Activated naive CD8-positive, alpha-beta T cell treated with anti-CD3 and anti-CD28 coated beads for 36 hours (primary cell): ENCODE results near the gene GNPAT. TPM values are rescaled to one million over a fixed set of nuclear protein-coding genes. Genes with fewer than 3 reads are reported as not detected.
"Not testable (repeated sequence)": the region's sequence is repeated elsewhere in the genome, so short reads cannot be mapped to it uniquely, and the experiment has no call there.

Experiments used
- DNase-seq: peaks from one replicate; pipeline ENCODE4 v3.0.0; 2021
- H3K27ac Mint-ChIP-seq: one replicate; pipeline ENCODE4 v1.8.0; 2022; ENCODE audit warnings: mild to moderate bottlenecking, moderate library complexity, mixed read lengths
- H3K27me3 Mint-ChIP-seq: one replicate; pipeline ENCODE4 v1.8.0; 2022; ENCODE audit warnings: mild to moderate bottlenecking, mixed read lengths
- H3K36me3 Mint-ChIP-seq: one replicate; pipeline ENCODE4 v1.8.0; 2021; ENCODE audit warnings: mild to moderate bottlenecking, mixed read lengths
- H3K4me1 Mint-ChIP-seq: one replicate; pipeline ENCODE4 v1.8.0; 2021; ENCODE audit warnings: mixed read lengths
- H3K4me3 Mint-ChIP-seq: one replicate; pipeline ENCODE4 v1.8.0; 2022; ENCODE audit warnings: mild to moderate bottlenecking, moderate library complexity, mixed read lengths
- H3K9me3 Mint-ChIP-seq: one replicate; pipeline ENCODE4 v1.8.0; 2022; ENCODE audit warnings: mixed read lengths
- total RNA-seq, 2 experiments: library from RNA; stranded (reverse); gene quantifications; one replicate each; pipeline ENCODE4 v1.2.3, GENCODE V29; 2021

GNPAT gene
- total RNA-seq, 2 experiments from 2014 or later: 55.9 to 57.3 TPM

DNA sequence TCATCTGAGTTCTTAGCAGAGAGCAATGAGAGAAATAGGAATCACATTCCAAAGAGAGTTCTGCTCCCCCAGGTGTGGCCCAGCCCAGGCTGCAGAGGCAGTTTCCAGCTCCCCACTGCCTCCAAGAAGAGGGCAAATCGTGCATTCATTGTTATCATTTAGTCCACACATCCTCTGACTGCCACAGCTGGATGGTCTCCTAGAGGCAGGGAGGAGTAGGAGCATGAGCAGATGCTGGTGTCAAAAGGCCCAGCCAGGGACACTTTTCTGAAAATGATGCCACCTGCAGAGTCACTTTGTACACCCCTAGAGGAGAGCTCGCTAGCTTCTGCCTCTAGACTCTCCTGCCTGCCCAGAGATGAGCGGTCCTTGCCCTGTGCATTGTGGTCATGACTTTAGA lies 33.6 kb upstream of the GNPAT start:
- Mint-ChIP-seq H3K27me3 (peaks cover 4% of the 10 kb centered on the region), H3K4me1 (peaks cover 3% of the 10 kb centered on the region), H3K27ac (no peak overlapping the region)

GRCh38 chr1:231208980-231209379 lies 32.0 kb upstream of the GNPAT start:
- H3K4me3 Mint-ChIP-seq: no peak overlapping the region
- peaks cover 4% of the 10 kb centered on the region for H3K27me3 Mint-ChIP-seq
- peaks cover 3% of the 10 kb centered on the region for H3K4me1 Mint-ChIP-seq
- H3K36me3 Mint-ChIP-seq: no peaks in the 10 kb centered on the region
- H3K9me3 Mint-ChIP-seq: no peaks in the 10 kb centered on the region
- no peak overlapping the region for H3K27ac Mint-ChIP-seq
- DNase-seq: no peak

More for the DNA sequence above, 33.6 kb upstream of the GNPAT start:
- H3K9me3 Mint-ChIP-seq: no peaks in the 10 kb centered on the region
- DNase-seq: no peak
- H3K36me3 Mint-ChIP-seq: no peaks in the 10 kb centered on the region
- H3K4me3 Mint-ChIP-seq: no peak overlapping the region

GRCh38 chr1:231209531-231209930 lies 31.5 kb upstream of the GNPAT start:
- no peaks in the 10 kb centered on the region for H3K9me3 Mint-ChIP-seq
- no peak overlapping the region for H3K4me3 Mint-ChIP-seq
- DNase-seq: no peak
- H3K27ac Mint-ChIP-seq: no peak overlapping the region
- H3K27me3 Mint-ChIP-seq: peaks cover under 1% of the 10 kb centered on the region
- no peaks in the 10 kb centered on the region for H3K36me3 Mint-ChIP-seq
- peaks cover 3% of the 10 kb centered on the region for H3K4me1 Mint-ChIP-seq

GRCh38 chr1:231210126-231210525 lies 30.9 kb upstream of the GNPAT start:
- Mint-ChIP-seq H3K36me3 (no peaks in the 10 kb centered on the region), H3K27me3 (no peaks in the 10 kb centered on the region)

DNA sequence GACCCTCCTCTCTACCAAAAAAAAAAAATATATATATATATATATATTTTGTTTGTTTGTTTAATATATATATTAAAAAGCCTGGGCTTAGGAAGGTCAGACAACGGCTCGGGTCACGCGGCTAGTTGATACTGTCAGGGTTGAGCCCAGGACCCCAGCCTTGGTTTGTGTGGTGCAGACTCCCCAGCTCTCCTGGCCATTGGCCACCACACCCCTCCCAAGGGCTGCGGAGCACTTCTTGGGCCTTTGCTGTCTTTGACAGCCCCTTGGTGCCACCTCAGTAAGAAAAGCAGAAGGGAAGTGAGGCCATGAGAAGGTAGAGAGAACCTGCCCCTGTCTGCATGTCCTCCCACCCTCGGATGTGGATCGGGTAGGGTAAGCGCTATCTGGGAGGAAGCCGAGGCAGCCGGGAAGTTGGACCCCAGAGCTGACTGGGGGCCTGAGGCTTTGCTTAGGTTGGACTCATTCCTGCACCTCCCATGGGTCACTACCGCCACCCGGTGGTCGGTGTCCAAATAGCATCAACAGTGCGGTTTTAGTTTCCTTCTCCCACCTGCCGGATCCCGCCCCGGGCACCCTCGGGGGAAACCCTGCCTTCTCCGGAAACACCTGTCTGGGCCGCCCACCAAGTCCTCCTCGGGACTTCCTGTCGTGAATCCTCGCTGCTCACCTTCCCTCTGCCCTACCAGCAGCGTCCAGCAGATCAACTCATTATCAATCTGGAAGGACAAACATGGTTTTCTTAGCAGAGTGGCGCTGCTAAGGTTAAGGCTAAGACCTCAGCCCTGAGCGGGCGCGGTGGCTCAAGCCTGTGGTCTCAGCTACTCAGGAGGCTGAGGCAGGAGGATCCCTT lies 29.8 kb upstream of the GNPAT start:
- H3K27ac Mint-ChIP-seq: peak overlapping the region; percentile 64
- peaks cover 16% of the 10 kb centered on the region for H3K4me1 Mint-ChIP-seq
- no peaks in the 10 kb centered on the region for H3K36me3 Mint-ChIP-seq
- no peaks in the 10 kb centered on the region for H3K9me3 Mint-ChIP-seq
- peak overlapping the region; percentile 74 for H3K4me3 Mint-ChIP-seq
- no peaks in the 10 kb centered on the region for H3K27me3 Mint-ChIP-seq
- peak; percentile 92 for DNase-seq

More at GRCh38 chr1:231210126-231210525, 30.9 kb upstream of the GNPAT start:
- Mint-ChIP-seq H3K27ac (no peak overlapping the region), H3K4me1 (peaks cover 8% of the 10 kb centered on the region), H3K9me3 (no peaks in the 10 kb centered on the region), H3K4me3 (no peak overlapping the region)
- no peak for DNase-seq

DNA sequence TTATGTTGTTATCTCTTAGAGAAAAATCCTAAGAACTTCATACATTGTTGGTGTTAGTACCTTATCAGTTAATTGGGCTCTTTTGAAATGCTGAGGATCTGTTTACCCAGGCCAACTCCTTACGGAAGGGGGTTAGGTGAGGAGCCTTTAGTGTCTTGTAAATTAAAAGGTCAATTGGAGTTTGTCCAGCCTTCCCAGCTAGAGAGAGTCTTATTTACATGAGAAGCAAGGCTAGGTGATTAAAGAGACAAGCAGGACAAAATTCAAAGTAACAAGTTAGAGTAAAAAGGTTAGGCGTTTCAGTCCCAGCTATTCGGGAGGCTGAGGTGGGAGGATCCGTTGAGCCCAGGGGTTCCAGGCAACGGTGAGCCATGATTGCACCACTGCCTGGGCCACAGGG lies 28.7 kb upstream of the GNPAT start:
- H3K9me3 Mint-ChIP-seq, H3K27ac Mint-ChIP-seq, H3K36me3 Mint-ChIP-seq, H3K27me3 Mint-ChIP-seq, H3K4me3 Mint-ChIP-seq, DNase-seq: not testable (repeated sequence)
- peaks cover 18% of the 10 kb centered on the region for H3K4me1 Mint-ChIP-seq

- H3K9me3 Mint-ChIP-seq: no peaks in the 10 kb centered on the region
- no peak overlapping the region for H3K27ac Mint-ChIP-seq
- no peaks in the 10 kb centered on the region for H3K36me3 Mint-ChIP-seq
Observed at GRCh38 chr1:231213831-231214573, 27.0 kb upstream of the GNPAT start.

DNA sequence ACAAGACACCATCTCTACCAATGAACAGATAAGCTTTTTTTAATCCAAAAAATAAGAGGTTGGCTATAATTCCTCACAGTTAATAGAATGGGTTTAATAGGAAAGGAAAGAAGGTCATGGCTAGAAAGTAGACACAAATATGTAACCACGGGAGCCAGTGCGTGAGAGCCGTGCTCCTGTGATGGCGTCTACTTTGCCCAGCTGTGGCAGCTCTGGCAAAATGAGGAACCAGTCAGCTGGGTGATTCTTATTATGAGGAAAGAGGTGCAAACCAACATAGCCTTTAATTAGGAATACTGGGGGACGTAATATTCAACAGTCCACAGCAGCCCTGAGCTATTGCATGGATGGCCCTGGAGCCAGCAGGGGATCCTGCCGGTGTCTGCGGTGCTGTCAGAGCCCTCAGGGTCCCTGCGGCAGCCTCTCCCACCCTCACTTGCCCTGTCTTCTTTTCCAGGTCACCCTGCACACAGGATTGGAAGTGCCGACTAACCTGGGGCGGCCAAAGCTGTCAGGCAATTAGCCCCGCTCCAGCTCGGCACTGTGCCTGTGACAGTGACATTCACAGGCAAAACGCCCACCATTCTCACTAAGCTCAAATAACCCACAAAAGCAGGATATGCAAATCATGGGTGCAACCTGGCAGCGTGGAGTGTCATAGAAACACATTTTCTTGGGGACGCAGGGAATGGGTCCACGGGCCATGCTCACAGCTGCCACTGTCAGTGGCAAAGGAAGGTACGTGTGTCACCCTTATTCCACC lies 25.9 kb upstream of the GNPAT start:
- Mint-ChIP-seq H3K4me3 (no peak overlapping the region), H3K36me3 (no peaks in the 10 kb centered on the region), H3K9me3 (no peaks in the 10 kb centered on the region), H3K4me1 (peaks cover 18% of the 10 kb centered on the region), H3K27ac (no peak overlapping the region), H3K27me3 (no peaks in the 10 kb centered on the region)
- DNase-seq: peak; percentile 40

More at GRCh38 chr1:231213831-231214573, 27.0 kb upstream of the GNPAT start:
- Mint-ChIP-seq H3K4me3 (no peak overlapping the region), H3K27me3 (no peaks in the 10 kb centered on the region), H3K4me1 (peaks cover 18% of the 10 kb centered on the region)
- DNase-seq: no peak

GRCh38 chr1:231215681-231216385 lies 25.2 kb upstream of the GNPAT start:
- Mint-ChIP-seq H3K4me3 (no peak overlapping the region), H3K27ac (no peak overlapping the region), H3K27me3 (no peaks in the 10 kb centered on the region), H3K9me3 (no peaks in the 10 kb centered on the region), H3K36me3 (no peaks in the 10 kb centered on the region), H3K4me1 (peaks cover 18% of the 10 kb centered on the region)
- DNase-seq: no peak

DNA sequence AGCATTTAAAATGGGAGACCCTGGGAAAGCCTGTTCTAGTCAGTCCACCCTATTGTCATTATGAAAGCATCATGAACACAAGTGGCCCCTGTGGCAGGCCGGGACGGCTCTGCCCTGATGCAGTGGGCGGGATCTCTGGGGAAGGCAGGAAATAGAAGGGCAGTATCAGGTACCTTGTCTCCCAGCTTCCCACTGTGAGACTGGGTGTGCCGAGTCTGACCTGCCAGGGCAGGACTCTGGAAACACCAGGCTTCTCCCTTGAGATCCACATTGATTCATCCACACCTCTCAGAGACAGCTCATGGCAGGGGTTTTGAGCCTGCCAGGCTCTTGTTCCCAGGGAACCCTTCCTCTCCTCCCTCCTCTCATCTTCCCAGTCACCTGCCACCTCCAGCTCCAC lies 24.5 kb upstream of the GNPAT start:
- Mint-ChIP-seq H3K27ac (no peak overlapping the region), H3K27me3 (no peaks in the 10 kb centered on the region)

DNA sequence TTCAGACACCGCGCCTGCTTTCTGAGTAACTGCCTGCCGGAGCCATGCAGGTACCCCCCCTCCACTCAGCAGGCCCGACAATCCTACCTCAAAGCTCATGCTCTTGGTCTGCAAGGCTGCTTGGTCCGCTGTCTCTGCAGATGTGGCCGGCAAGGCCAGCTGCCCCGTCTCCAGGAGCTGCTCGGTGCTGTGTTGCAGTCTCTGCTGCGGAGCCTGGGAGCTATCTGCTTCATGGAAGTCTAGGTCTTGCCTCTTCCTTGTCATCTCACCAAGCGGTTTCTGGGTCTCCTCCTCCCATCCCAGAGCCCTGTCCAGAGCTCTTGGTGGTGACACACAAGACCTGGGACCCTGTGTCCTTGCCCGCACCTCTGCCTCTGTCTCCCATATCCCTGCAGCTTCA lies 24.0 kb upstream of the GNPAT start:
- H3K36me3 Mint-ChIP-seq: no peaks in the 10 kb centered on the region
- no peaks in the 10 kb centered on the region for H3K9me3 Mint-ChIP-seq

More for the DNA sequence above, 24.5 kb upstream of the GNPAT start:
- Mint-ChIP-seq H3K36me3 (no peaks in the 10 kb centered on the region), H3K4me1 (peaks cover 18% of the 10 kb centered on the region), H3K9me3 (no peaks in the 10 kb centered on the region), H3K4me3 (no peak overlapping the region)
- DNase-seq: no peak

DNA sequence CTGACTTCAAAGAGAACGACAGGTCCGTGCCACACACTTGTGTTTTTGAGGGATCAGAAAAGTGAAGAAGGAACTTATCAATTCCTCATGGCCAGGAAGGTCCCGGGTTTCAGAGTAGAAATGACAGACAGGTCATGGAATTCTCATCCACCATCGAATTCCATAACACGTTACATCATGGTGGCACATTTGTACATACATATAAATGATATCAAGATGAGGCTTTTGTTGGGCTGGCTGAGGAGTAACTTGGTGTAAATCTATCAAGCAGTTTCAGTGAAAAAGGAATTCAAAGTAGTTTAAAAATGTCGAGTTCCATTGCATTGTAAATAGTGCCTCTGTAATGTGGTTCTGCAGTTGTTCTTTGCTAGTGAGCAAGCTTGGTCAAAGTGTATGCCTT lies 22.9 kb upstream of the GNPAT start:
- H3K27ac Mint-ChIP-seq: no peak overlapping the region
- H3K9me3 Mint-ChIP-seq: no peaks in the 10 kb centered on the region
- H3K27me3 Mint-ChIP-seq: no peaks in the 10 kb centered on the region
- peaks cover 2% of the 10 kb centered on the region for H3K36me3 Mint-ChIP-seq
- DNase-seq: no peak
- no peak overlapping the region for H3K4me3 Mint-ChIP-seq
- peaks cover 15% of the 10 kb centered on the region for H3K4me1 Mint-ChIP-seq

More for the DNA sequence above, 24.0 kb upstream of the GNPAT start:
- DNase-seq: no peak
- Mint-ChIP-seq H3K4me3 (no peak overlapping the region), H3K27me3 (no peaks in the 10 kb centered on the region), H3K4me1 (peaks cover 15% of the 10 kb centered on the region), H3K27ac (no peak overlapping the region)

DNA sequence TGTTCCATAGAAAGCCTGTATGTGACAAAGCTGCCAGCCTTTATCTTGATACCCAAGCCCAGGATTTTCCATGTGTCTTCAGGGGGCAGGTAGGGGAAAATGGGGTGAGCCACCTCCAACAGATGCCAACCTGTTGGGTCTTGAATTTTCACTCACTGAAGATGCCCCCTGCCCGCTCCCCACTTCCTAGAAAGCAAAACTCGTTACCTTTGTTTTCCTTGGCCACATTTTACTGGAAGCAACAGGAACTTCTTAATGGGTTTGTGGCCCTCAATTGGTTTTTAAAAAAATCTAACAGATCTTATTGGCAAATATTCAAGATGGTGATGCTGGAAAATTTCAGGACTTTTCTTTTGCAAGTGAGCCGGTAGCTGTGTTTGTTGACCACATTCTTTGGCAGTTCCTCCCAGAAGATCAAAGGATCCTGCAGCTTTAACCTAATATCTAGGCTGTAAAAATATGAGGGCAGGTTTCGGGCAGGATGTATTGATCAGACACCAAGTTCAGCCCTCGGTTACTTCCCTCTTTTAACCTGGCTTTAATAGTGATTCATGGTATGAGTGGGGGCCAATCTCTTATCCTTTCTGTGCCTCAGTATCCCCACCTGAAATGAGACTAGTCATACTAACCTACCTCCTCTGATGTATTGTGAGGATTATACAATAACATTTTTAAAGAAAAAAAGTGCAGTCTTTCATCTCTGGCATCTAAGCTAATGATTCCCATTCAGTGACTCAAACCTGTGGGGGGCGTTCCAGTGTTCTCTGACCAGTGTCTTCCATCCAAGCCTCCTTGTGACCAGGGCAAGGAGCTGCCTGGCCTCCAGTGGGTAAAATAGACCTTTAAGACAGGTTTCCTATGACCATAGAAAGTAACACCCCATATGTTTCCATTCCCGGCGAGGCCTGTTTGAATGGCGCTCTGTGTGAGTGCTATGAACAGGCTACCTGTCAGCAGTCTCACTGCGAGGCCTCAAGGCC lies 21.3 kb upstream of the GNPAT start:
- Mint-ChIP-seq H3K9me3 (no peaks in the 10 kb centered on the region), H3K4me1 (peaks cover 15% of the 10 kb centered on the region), H3K36me3 (peaks cover 5% of the 10 kb centered on the region), H3K27ac (no peak overlapping the region), H3K4me3 (no peak overlapping the region), H3K27me3 (no peaks in the 10 kb centered on the region)
- DNase-seq: no peak
